ENCODE measurements around the gene KLF18.

GRCh38 chr1:44135886-44136285, 5.5 kb downstream of the KLF18 start:
- TF ChIP-seq CTCF (IDR thresholded peaks at IDR 0.05 in 8 of 11, conservative IDR thresholded peaks at IDR 0.05 in 3 of 11) (no peak), POLR2AphosphoS5 (IDR thresholded peaks at IDR 0.05) (no peak), POLR2A (IDR thresholded peaks at IDR 0.05) (no peak)
